ENCODE measurements around the gene OR2AT4. TPM values are rescaled to one million over a fixed set of nuclear protein-coding genes. Genes with fewer than 3 reads are reported as not detected.

Gene OR2AT4
- total RNA-seq, 1 donor from 2014 or later, result not detected

- Histone ChIP-seq H3K27ac (no peak overlapping the region), H3K36me3 (no peaks in the 10 kb centered on the region), H3K27me3 (no peaks in the 10 kb centered on the region), H3K9me3 (peaks cover 7% of the 10 kb centered on the region), H3K4me1 (no peaks in the 10 kb centered on the region), H3K4me3 (no peak overlapping the region)
- ATAC-seq, result no peak
- TF ChIP-seq CTCF (IDR thresholded peaks at IDR 0.05), result no peak
- no peak for DNase-seq
- intact Hi-C loops (cut with DNase I), result no loop called here
These were observed 6.0 kb downstream of the OR2AT4 start for GRCh38 chr11:75090671-75091177.

DNA sequence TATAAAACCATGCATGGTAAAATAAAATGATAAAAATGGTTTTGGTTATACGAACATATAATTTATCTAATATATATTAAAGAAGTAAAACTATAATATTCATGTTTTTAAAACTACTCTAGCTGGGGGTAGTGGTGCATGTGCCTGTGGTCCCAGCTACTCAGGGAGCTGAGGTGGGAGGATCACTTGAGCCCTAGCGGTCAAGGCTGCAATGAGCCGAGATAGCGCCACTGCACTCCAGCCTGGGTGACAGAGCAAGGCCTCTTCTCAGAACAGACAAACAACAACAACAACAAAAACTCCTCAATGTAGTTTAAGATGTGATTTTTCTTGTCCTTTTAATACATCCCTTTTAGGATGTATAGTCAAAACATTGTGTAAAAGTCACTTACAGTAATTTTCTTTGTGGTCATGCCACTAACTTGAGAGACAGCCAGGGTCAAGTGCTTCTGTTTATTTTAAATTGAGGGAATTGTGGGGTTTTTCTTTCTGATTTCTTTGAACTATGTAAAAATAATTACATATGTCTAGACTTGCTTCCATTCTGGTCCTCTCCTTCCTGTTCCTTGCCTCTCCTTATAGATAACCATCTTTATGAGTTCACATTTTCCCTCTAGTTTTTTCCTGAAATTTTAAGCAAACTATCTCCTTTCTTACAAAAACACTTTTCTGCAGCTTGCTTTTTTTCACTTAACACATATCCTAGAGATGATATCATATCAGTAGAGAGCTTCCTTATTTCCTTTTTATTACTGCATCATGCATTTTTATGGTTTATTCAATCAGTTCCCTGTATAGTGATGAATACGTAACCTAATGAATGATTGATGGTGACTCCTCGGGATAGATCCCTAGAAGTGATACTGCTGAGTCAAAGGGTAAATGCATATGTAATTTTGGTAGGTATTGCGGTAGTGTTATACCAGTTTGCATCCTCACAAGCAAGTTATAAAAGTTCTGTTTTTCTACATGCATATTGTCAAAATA lies 9.1 kb downstream of the OR2AT4 start:
- ATAC-seq, result no peak
- no peaks in the 10 kb centered on the region for H3K36me3 ChIP-seq
- H3K27ac ChIP-seq, result no peak overlapping the region
- H3K9me3 ChIP-seq, result peaks cover 7% of the 10 kb centered on the region
- intact Hi-C loops (cut with DNase I), result no loop called here
- no peak for TF ChIP-seq CTCF (IDR thresholded peaks at IDR 0.05)
- peaks cover 7% of the 10 kb centered on the region for H3K27me3 ChIP-seq
- no peaks in the 10 kb centered on the region for H3K4me1 ChIP-seq
- DNase-seq, result no peak
- H3K4me3 ChIP-seq, result no peak overlapping the region

- no peaks in the 10 kb centered on the region for H3K36me3 ChIP-seq
These were observed 11.8 kb downstream of the OR2AT4 start for GRCh38 chr11:75084883-75085282.

DNA sequence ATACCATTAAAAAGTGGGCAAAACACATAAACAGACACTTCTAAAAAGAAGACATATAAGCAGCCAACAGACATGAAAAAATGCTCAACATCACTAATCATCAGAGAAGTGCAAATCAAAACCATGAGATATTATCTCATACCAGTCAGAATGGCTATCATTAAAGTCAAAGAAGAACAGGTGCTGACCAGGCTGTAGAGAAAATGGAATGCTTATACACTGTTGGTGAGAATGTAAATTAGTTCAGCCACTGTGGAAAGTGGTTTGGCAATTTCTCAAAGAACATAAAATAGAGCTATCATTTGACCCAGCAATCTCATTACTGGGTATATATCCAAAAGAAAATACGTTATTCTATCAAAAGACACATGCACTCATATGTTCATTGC lies 13.5 kb downstream of the OR2AT4 start:
- Histone ChIP-seq H3K4me1 (no peaks in the 10 kb centered on the region), H3K27me3 (peaks cover 14% of the 10 kb centered on the region), H3K27ac (no peak overlapping the region), H3K9me3 (no peaks in the 10 kb centered on the region), H3K4me3 (no peak overlapping the region), H3K36me3 (no peaks in the 10 kb centered on the region)
- ATAC-seq (no peak), DNase-seq (no peak)
- intact Hi-C loops (cut with DNase I), result no loop called here
- TF ChIP-seq CTCF (IDR thresholded peaks at IDR 0.05), result no peak

More at GRCh38 chr11:75084883-75085282, 11.8 kb downstream of the OR2AT4 start:
- Histone ChIP-seq H3K27me3 (peaks cover 14% of the 10 kb centered on the region), H3K4me3 (no peak overlapping the region), H3K9me3 (no peaks in the 10 kb centered on the region), H3K27ac (no peak overlapping the region), H3K4me1 (no peaks in the 10 kb centered on the region)
- DNase-seq (no peak), ATAC-seq (no peak)
- TF ChIP-seq CTCF (IDR thresholded peaks at IDR 0.05), result no peak
- intact Hi-C loops (cut with DNase I), result no loop called here

DNA sequence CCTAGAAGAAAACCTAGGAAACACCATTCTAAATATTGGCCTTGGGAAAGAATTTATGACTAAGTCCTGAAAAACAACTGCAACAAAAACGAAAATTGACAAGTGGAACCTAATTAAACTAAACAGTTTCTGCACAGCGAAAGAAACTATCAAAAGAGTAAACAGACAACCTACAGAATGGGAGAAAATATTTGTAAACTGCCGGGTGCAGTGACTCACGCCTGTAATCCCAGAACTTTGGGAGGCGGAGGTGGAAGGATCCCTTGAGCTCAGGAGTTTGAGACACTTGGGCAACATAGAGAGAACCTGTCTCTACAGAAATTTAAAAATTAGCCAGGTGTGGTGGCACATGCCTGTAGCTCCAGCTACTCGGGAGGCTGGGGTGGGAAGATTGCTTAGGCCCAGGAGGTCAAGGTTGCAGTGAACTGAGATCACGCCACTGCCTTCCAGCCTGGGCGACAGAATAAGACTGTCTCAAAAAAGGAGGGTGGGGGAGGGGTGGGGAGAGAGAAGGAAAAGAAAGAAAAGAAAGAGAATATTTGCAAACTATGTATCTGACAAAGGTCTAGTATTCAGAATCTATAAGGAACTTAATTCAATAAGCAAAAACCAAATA lies 14.0 kb downstream of the OR2AT4 start:
- H3K36me3 ChIP-seq, result no peaks in the 10 kb centered on the region
- no peak for DNase-seq
- ATAC-seq, result no peak
- H3K9me3 ChIP-seq, result no peaks in the 10 kb centered on the region
- intact Hi-C loops (cut with DNase I), result no loop called here
- H3K4me1 ChIP-seq, result no peaks in the 10 kb centered on the region
- TF ChIP-seq CTCF (IDR thresholded peaks at IDR 0.05), result no peak
- no peak overlapping the region for H3K4me3 ChIP-seq
- peaks cover 14% of the 10 kb centered on the region for H3K27me3 ChIP-seq
- no peak overlapping the region for H3K27ac ChIP-seq
